ENCODE results near the gene CTNND2.

The CTNND2 gene

DNA sequence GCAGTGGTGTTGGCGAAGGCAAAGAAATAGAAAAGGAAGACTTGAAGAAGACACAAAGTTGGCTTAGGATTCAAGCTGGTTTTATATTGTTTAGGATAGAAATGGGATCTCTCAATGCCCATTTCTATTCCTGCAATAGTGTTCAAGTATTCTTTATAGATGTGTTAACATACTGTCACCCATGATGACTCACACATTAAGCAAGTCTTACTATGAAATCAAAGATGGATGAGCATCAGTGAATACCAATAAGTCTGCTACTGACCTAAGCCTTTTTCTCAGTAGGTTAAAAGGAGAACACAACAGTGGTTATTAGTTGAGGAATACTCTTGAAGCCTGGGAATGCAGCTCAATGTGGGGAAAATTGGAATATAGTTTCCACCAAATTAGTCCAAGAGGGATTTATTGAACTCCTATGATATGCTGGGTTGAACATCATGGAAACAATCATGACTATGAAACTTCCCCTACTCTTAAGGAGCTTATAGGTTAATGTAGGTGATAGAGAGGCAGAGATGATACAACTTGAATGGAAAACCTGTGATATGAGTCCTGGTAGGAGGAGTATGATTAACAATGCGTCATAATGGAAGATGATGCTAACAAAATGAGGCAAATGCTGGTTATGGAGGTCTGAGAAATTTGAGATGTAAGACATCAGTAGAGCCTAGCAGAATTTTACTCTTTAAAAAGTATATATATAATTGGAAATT, 726.1 kb downstream of the CTNND2 start:
- ChIA-PET POLR2A (ENCODE audit: low non-redundant PET) (no interaction called here), CTCF (interaction anchor here (0.7 kb wide), 1 partner anchor 53 kb away, joined by 3 read pairs; no protein-coding TSS in a partner anchor)

DNA sequence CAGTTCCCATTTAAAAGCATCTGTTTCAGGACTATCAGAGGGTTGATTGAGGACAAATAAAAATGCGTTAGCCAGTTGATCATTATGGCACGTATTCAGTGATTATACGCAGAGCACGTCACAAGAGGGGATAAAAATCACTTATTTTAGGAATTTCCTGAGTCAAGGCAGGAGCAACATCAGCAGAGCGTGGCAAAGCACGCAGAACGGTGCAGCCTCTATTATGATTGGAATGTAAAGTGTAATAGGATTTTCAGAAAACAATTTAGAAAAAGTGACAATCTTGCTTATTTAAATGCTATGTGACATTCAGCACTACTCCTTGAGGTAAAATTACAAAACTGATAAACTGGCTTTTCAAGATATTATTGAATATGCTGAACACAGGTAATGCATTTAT, 729.7 kb downstream of the CTNND2 start:
- ChIA-PET POLR2A (ENCODE audit: low non-redundant PET) (no interaction called here), CTCF (no interaction called here)
- no peak for DNase-seq (ENCODE audit: low spot score)
- H3K27ac ChIP-seq, result no peak overlapping the region
- TF ChIP-seq, protein P1, sequence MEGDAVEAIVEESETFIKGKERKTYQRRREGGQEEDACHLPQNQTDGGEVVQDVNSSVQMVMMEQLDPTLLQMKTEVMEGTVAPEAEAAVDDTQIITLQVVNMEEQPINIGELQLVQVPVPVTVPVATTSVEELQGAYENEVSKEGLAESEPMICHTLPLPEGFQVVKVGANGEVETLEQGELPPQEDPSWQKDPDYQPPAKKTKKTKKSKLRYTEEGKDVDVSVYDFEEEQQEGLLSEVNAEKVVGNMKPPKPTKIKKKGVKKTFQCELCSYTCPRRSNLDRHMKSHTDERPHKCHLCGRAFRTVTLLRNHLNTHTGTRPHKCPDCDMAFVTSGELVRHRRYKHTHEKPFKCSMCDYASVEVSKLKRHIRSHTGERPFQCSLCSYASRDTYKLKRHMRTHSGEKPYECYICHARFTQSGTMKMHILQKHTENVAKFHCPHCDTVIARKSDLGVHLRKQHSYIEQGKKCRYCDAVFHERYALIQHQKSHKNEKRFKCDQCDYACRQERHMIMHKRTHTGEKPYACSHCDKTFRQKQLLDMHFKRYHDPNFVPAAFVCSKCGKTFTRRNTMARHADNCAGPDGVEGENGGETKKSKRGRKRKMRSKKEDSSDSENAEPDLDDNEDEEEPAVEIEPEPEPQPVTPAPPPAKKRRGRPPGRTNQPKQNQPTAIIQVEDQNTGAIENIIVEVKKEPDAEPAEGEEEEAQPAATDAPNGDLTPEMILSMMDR (conservative IDR thresholded peaks at IDR 0.05; ENCODE audit: low read depth), result no peak

More for the DNA sequence above, 726.1 kb downstream of the CTNND2 start:
- no peak for DNase-seq (ENCODE audit: low spot score)
- H3K27ac ChIP-seq, result no peak overlapping the region
- TF ChIP-seq, protein P1 (conservative IDR thresholded peaks at IDR 0.05; ENCODE audit: low read depth), result no peak

DNA sequence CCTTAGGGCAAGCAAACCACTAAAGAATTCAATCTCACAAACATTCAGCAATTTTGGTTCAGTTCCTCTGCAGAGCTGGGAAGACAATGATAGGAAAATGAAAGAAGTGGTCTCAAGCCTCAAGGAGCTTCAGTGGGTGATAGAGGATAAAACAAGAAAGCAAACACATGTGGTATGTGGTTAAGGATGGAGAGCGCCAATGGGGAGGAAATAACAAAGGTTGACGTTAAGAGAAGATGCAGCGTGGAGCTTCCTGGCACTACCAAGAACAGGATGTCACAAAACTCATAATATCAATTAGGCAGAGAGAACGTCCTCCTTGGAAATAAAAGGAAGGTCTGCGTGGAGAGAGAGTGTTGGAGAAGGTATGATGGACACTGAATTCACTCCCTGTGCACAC, 731.8 kb downstream of the CTNND2 start:
- POLR2A ChIA-PET (ENCODE audit: low non-redundant PET), result no interaction called here
- CTCF ChIA-PET, result no interaction called here
- no peak for DNase-seq (ENCODE audit: low spot score)
- TF ChIP-seq, protein P1 (conservative IDR thresholded peaks at IDR 0.05; ENCODE audit: low read depth), result no peak
- no peak overlapping the region for H3K27ac ChIP-seq

DNA sequence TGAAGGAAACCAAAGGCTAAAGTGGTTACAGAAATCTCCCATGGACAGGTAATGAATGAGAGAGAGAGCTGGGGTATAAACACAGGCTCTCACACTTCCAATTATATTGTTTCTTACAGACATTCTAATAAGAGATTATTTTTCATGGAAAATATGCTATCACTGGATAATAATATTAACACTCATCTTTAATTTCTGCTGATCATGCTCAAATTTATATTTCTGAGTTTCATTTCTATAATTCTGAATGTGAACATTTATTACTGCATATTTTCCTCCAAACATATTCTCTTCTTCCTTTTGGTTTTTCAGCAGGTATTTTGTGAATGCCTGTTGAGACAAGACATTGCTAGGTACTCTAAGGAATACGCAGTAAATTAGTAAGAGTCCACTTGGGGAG, 733.0 kb downstream of the CTNND2 start:
- DNase-seq (ENCODE audit: low spot score), result no peak
- TF ChIP-seq, protein P1 (conservative IDR thresholded peaks at IDR 0.05; ENCODE audit: low read depth), result no peak
- CTCF ChIA-PET, result no interaction called here
- H3K27ac ChIP-seq, result no peak overlapping the region
- POLR2A ChIA-PET (ENCODE audit: low non-redundant PET), result no interaction called here

DNA sequence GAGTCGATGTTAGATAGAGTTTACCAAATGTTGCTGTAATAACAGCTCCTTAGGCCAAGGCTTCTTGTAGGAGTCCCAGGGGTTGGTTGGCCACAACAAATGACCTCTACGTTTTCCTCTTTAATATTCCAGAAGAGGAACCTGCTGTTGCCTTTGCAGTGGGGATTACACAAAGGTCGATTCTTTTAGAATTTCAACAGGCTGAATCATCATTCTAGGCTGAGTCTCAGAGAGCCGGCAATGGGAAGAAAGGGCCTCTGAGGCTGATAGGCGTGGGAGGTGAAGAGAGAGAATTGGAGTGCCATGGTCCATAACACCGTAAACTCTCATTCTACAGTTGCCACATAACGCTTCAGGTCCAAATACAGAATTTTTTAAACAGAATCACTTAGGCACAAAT, 737.3 kb downstream of the CTNND2 start:
- CTCF ChIA-PET, result no interaction called here
- TF ChIP-seq, protein P1 (conservative IDR thresholded peaks at IDR 0.05; ENCODE audit: low read depth), result no peak

DNA sequence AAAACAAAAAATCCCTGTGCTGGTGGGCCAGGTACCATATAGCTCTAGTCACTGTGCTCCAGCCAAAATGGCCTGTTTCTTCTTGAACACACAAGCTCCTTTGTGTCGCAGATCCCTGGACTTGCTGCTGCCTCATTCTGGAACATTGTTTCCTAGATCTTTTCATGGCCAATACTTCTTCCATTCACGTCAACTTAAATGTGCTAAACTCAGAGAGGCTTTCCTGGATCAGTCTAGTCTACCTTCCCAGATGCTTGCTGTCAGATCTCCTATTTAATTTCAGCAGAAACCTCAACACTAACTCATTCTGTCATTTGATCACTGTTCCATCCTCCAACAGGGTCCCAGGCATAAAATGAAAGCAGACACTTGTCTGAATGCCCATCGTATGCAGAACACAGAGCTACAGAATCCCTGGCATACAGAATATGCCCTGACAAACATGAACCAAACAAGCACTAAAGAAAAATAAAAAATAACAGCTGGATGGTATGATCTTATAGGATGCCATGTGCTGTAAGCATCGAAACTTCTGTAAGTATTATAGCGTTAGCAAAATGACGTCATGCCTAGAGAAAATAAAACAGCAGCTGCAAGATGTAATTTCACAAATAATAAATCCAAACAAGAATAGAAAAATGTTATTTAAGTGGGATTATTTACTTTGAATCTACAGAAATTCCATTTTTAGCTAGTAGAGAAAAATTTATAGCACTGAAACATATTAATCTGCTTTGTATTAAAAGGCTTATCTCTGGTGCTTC, 739.5 kb downstream of the CTNND2 start:
- DNase-seq (ENCODE audit: low spot score), result no peak
- ChIA-PET POLR2A (ENCODE audit: low non-redundant PET) (no interaction called here), CTCF (interaction anchor here (0.6 kb wide), 1 partner anchor 21 kb away, joined by 3 read pairs; no protein-coding TSS in a partner anchor)
- H3K27ac ChIP-seq, result no peak overlapping the region
- TF ChIP-seq, protein P1 (conservative IDR thresholded peaks at IDR 0.05; ENCODE audit: low read depth), result no peak

More for the DNA sequence above, 737.3 kb downstream of the CTNND2 start:
- DNase-seq (ENCODE audit: low spot score), result no peak
- POLR2A ChIA-PET (ENCODE audit: low non-redundant PET), result no interaction called here
- no peak overlapping the region for H3K27ac ChIP-seq

Measured in RWPE1 (cell line).